ENCODE data around the gene NOTCH1.
"Not testable (repeated sequence)": the region's sequence is repeated elsewhere in the genome, so short reads cannot be mapped to it uniquely, and the experiment has no call there.

The NOTCH1 gene

GRCh38 chr9:136578915-136579649 is 33.2 kb upstream of the NOTCH1 start:
- peak; percentile 40 for DNase-seq (ENCODE audit: low spot score)

GRCh38 chr9:136578626-136578914 is 32.7 kb upstream of the NOTCH1 start:
- peak; percentile 13 for DNase-seq (ENCODE audit: low spot score)

- DNase-seq (ENCODE audit: low spot score), result peak; percentile 13
These were observed 32.2 kb upstream of the NOTCH1 start for GRCh38 chr9:136577941-136578625.

- no peak for DNase-seq (ENCODE audit: low spot score)
These were observed 30.4 kb upstream of the NOTCH1 start for GRCh38 chr9:136576269-136576626.

- DNase-seq (ENCODE audit: low spot score), result no peak
These were observed 29.9 kb upstream of the NOTCH1 start for GRCh38 chr9:136575626-136576268.

GRCh38 chr9:136574606-136575005 is 28.8 kb upstream of the NOTCH1 start:
- not testable (repeated sequence) for DNase-seq (ENCODE audit: low spot score)

- no peak for DNase-seq (ENCODE audit: low spot score)
These were observed 27.2 kb upstream of the NOTCH1 start for GRCh38 chr9:136572828-136573625.

GRCh38 chr9:136572003-136572827 is 26.4 kb upstream of the NOTCH1 start:
- peak; percentile 92 for DNase-seq (ENCODE audit: low spot score)

- DNase-seq (ENCODE audit: low spot score), result no peak
These were observed 25.7 kb upstream of the NOTCH1 start for GRCh38 chr9:136571531-136571930.

GRCh38 chr9:136570916-136571315 is 25.1 kb upstream of the NOTCH1 start:
- no peak for DNase-seq (ENCODE audit: low spot score)

- no peak for DNase-seq (ENCODE audit: low spot score)
These were observed 24.5 kb upstream of the NOTCH1 start for GRCh38 chr9:136570191-136570845.

GRCh38 chr9:136569526-136570148 is 23.8 kb upstream of the NOTCH1 start:
- DNase-seq (ENCODE audit: low spot score), result no peak

- DNase-seq (ENCODE audit: low spot score), result no peak
These were observed 22.6 kb upstream of the NOTCH1 start for GRCh38 chr9:136568288-136569081.

- no peak for DNase-seq (ENCODE audit: low spot score)
These were observed 21.9 kb upstream of the NOTCH1 start for GRCh38 chr9:136567651-136568287.

GRCh38 chr9:136566901-136567300 is 21.1 kb upstream of the NOTCH1 start:
- no peak for DNase-seq (ENCODE audit: low spot score)

GRCh38 chr9:136566553-136566895 is 20.7 kb upstream of the NOTCH1 start:
- DNase-seq (ENCODE audit: low spot score), result no peak

GRCh38 chr9:136565715-136566552 is 20.1 kb upstream of the NOTCH1 start:
- DNase-seq (ENCODE audit: low spot score), result no peak

GRCh38 chr9:136565086-136565714 is 19.4 kb upstream of the NOTCH1 start:
- DNase-seq (ENCODE audit: low spot score), result no peak

Measured in iPS-NIHi11 (cell line).